GM08714 (cell line): ENCODE data around the gene RALGAPA1.
"Not testable (repeated sequence)": the region's sequence is repeated elsewhere in the genome, so short reads cannot be mapped to it uniquely, and the experiment has no call there.

Experiments
- H3K4me3 ChIP-seq: fragments of 200-500 bp; sonication (Bioruptor generic); 2 replicates; pipeline ENCODE4 v1.5.1; 2014; ENCODE audit warnings: mild to moderate bottlenecking, low read length, inconsistent platforms
- ZNF274 ChIP-seq: IDR thresholded peaks from 2 replicates; pipeline ENCODE4 v1.6.1; 2012; ENCODE audit warnings: mild to moderate bottlenecking, low read depth, low read length

RALGAPA1 gene

DNA sequence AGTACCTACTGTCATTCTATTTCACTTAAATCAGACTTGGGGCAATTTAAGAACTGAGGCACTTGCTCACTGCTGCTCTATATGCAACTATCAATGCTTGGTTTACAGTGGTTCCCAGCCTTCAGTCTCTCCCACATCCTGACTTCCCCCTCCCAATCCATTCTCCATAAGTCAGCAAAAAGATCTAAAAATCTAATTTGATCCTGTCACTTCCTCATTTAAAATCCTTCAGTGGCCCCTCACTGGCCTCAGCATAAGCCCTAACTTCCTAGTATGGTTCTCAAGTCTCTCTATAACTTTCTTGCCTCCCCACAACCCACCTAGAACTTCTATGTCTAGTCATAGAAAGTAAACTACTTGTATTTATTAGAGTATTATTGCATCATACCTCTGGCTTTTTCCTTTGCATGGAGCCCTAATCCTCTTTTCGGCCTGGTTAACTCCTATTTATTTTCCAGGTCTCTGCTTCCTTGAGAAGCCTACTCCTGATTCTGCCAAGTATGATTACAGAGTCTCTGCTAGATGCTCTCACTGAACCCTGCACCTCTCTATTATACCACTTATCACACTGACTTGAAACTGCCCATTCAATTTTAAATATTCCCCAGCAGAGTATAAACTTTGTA lies 130.6 kb downstream of the RALGAPA1 start:
- TF ChIP-seq ZNF274: no peak
- no peak overlapping the region for H3K4me3 ChIP-seq

DNA sequence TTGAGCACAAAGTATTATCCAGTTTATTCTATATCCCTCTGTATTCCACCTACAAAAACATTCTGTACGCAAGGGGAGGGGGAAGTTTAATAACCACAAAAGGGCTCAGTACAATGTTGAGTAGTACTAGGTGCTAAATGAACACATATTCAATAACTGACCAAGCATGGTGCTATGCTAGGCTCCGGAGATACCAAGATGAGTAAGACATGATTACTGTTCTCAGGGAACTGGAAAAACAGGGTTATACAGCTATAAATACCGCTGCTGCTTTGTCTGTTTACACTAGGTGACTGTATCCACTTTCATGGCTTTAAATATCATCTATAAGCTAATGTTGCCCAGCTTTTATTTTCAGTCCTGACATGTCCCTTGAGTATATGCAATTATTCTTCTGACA lies 139.3 kb downstream of the RALGAPA1 start:
- no peak overlapping the region for H3K4me3 ChIP-seq
- TF ChIP-seq ZNF274: no peak

DNA sequence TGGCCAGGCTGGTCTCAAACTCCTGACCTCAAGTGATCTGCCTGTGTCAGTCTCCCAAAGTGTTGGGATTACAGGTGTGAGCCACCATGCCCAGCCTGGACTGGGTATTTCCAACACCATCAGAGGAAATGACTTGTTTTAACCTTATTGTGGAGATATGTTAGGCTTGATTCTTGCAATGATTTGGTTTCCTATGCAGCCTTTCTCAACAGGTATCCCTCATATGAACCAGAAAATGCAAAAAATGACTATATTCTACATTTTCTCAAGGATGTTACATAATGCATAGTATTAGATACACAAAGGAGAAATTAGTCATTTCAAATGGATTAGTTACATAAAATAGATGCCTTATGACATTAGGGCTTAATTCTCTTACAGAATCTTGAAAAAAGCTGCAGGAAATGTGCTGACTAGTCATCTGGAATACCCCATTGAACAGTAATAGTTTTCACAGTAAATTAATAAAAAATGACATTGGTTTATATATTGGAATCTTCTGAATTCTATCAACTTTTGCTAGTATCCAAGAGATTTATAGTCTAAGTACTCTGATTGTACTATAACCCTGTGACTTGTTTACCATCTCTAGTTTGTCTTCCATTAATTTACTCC lies 142.6 kb downstream of the RALGAPA1 start:
- no peak overlapping the region for H3K4me3 ChIP-seq
- TF ChIP-seq ZNF274: no peak

DNA sequence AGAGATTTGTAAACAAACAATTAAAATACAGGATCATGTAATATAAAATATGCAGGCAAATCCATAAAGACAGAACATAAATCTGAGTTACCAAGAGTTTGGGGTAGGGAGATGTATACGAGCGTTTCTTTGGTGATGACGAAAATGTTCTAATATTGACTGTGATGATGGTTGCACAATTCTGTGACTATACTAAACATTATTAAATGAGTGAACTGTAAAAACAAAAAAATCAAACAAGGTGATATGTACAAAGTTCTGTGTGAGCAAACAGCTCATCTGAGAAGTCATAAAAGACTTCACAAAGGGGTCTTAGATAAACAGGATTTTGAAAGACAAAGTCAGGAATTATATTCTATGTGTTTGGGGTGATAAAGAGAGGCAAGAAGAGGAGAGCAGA lies 147.2 kb downstream of the RALGAPA1 start:
- no peak for TF ChIP-seq ZNF274
- no peak overlapping the region for H3K4me3 ChIP-seq

DNA sequence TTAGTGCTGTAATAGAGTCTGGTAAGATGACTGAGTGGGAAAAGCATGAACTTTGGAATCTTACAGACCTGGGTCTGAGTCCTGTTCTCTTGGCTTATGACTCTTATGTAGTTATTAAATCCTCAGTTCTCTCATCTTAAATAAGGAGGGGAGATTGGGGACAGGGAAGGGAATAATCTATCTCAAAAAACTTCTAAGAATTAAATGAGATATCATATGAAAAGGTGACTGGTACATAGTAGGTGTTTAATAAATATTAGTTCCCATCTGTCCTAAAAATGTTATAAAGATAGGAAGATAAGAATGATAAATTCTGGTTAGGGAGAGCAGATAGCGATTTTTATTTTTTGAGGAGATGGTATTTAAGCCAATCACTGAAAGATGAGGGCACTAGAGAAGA lies 156.1 kb downstream of the RALGAPA1 start:
- H3K4me3 ChIP-seq: no peak overlapping the region
- no peak for TF ChIP-seq ZNF274

DNA sequence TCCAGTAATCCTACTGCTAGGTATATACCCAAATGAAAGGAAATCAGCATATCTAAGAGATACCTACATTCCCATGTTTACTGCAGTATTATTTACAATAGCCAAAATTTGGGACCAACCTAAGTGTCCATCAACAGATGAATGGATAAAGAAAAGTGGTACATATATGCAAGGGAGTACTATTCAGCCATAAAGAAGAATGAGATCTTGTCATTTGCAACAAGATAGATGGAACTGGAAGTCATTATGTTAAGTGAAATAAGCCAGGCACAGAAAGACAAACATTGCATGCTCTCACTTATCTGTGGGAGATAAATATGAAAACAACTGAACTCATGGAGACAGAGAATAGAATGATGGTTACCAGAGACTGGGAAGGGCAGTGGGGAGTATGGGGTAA lies 165.6 kb downstream of the RALGAPA1 start:
- TF ChIP-seq ZNF274: no peak
- H3K4me3 ChIP-seq: no peak overlapping the region

DNA sequence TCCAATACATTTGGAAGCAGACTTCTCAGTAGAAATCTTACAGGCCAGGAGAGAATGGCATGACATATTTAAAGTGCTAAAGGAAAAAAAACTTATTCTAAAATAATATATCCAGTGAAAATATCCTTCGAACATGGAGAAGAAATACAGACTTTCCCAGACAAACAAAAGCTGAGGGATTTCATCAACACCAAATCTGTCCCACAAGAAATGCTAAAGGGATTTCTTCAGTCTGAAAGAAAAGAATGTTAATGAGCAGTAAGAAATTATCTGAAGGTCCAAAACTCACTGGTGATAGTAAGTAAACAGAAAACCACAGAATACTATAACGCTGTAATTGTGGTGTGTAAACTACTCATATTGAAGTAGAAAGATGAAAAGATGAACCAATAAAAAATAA lies 171.2 kb downstream of the RALGAPA1 start:
- no peak overlapping the region for H3K4me3 ChIP-seq
- no peak for TF ChIP-seq ZNF274

DNA sequence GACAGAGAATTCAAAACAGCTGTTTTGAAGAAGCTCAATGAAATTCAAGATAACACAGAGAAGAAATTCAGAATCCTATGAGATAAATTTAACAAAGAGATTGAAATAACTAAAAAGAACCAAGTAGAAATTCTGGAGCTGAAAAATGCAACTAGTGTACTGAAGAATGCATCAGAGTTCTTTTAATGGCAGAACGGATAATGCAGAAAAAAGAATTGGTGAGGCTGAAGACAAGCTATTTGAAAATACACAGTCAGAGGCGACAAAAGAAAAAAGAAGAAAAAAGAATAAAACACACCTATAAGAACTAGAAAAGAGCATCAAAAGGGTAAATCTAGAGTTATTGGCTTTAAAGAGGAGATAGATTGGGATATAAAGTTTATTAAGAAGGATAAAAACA lies 171.8 kb downstream of the RALGAPA1 start:
- no peak for TF ChIP-seq ZNF274
- no peak overlapping the region for H3K4me3 ChIP-seq

DNA sequence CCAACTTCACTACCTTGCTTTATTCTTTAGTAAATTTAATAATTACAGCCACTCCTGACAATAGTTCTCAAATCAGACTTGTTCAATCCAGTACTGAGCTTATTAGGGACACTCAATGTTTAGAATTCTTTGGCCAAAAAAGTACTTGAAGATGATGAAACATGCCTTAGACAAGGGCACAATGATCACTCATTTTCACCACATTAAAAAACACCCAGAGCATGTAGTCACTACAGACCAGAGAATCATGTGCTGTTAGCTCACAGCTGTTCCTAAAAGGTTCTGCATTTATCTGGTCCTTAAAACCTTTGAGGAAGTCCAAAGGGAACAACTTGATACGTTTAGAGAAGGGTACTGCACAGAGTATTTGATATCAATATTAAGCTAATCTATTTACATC lies 176.4 kb downstream of the RALGAPA1 start:
- H3K4me3 ChIP-seq: no peak overlapping the region
- no peak for TF ChIP-seq ZNF274

DNA sequence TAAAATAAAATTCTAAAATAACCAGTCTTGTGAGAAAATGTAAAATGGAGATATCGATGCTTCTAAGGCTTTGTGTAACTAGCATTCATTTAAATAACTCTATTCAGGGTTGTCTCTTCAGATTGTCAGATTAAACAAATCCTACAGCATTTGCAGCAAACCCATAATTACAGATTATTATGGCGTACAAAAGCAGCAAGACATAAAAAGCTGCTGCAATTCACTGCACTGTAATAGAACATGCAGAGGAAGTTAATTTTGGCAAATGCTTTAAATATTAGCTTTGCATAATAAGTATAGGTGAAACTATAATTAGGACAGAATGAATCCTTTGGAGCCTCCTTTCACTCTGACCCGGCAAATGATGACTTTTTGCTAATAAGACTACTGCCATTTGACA lies 176.8 kb downstream of the RALGAPA1 start:
- no peak for TF ChIP-seq ZNF274
- no peak overlapping the region for H3K4me3 ChIP-seq

DNA sequence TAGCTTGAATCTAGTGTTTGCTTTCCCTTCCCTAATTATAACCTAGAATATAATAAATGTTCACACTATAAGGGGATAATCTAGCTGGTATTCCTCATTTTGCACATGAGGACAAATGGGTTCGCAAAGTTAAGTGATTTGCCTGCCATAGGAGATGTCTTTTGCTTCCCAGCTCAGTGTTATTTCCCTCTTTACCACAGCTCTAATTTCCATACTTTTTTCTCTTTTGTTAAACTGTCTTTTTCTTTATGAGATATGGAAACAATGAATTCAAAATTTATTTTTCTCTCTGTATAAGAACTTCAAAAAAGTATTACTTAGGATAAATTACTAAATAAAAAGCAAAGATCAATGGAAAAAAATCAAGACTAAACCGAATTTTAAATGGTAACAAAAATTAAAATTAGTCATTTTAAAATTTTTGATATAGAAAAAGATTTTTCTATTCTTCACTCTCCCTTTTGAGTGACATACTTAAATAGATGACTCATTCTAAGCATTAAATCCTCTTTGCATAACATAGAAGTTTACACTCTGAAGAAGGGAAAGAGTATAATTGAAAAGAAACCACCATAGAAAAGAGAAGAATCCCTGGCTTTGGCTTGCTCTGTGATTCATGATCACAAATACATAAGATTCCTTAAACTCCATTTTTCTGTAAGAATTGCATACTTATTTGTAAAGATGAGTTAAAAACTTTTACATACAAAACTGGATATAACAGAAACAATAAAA lies 177.9 kb downstream of the RALGAPA1 start:
- no peak for TF ChIP-seq ZNF274

DNA sequence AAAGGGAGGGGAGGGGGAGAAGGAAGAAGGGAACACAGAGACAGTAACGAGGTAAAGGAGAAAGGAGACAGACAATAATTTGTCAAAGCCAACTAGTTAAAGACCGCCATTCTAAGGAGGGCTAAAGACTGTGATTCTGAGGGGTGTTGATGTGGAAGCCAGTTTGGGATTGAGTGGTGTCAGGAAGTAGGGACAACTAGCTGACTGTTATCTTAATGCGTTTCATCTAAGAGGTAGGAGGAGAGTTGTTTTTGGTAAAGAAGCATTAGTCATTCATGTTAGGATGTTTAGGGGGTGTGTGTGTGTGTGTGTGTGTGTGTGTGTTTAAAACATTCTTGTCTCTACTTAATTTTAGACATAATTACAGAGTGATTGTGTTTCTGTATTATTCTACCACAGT lies 180.1 kb downstream of the RALGAPA1 start:
- no peak for TF ChIP-seq ZNF274
- H3K4me3 ChIP-seq: no peak overlapping the region

More for the DNA sequence above, 177.9 kb downstream of the RALGAPA1 start:
- no peak overlapping the region for H3K4me3 ChIP-seq

DNA sequence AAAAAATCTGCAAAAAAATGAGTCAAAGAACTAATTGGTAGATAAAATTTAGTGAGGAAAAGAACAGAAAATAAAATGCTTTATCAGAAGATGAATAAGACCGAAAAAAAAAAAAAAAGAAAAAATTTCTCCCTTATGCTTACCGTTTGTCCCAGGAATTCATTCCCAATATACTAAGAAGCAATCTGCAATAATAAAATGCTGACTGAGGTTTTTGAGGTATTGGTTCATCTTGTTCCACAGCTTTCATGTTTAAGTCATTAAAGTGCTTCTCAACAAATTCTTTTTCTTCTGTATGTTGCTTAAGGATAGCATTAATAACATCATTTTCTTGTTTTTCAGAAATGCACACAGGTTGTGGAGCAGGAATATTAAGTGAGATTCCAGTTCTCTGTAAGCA lies 182.1 kb downstream of the RALGAPA1 start:
- not testable (repeated sequence) for H3K4me3 ChIP-seq

DNA sequence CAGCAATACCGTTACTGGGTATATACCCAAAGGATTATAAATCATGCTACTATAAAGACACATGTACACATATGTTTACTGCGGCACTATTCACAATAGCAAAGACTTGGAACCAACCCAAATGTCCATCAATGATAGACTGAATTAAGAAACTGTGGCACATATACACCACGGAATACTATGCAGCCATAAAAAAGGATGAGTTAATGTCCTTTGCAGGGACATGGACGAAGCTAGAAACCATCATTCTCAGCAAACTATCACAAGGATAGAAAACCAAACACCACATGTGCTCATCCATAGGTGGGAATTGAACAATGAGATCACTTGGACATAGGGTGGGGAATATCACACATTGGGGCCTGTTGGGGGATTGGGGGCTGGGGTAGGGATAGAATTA lies 187.1 kb downstream of the RALGAPA1 start:
- not testable (repeated sequence) for H3K4me3 ChIP-seq

DNA sequence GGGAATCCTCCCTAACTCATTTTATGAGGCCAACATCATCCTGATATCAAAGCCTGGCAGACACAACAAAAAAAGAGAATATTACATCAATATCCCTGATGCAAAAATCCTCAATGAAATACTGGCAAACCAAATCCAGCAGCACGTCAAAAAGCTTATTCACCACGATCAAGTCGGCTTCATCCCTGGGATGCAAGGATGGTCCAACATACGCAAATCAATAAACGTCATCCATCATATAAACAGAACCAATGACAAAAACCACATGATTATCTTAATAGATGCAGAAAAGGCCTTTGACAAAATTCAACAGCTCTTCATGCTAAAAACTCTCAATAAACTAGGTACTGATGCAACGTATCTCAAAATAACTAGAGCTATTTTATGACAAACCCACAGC lies 189.1 kb downstream of the RALGAPA1 start:
- H3K4me3 ChIP-seq: not testable (repeated sequence)

DNA sequence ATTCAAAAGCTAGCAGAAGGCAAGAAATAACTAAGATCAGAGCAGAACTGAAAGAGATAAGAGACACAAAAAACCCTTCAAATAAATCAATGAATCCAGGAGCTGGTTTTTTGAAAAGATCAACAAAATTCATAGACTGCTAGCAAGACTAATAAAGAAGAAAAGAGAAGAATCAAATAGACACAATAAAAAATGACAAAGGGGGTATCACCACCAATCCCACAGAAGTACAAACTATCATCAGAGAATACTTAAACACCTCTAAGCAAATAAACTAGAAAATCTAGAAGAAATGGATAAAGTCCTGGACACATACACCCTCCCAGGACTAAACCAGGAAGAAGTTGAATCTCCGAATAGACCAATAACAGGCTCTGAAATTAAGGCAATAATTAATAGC lies 189.6 kb downstream of the RALGAPA1 start:
- H3K4me3 ChIP-seq: not testable (repeated sequence)
